ENCODE data around the gene RPTOR. TPM values are rescaled to one million over a fixed set of nuclear protein-coding genes. Genes with fewer than 3 reads are reported as not detected.

The RPTOR gene
- total and polyA plus RNA-seq, 2 experiments from 2014 or later: 6.6 to 16.1 TPM

GRCh38 chr17:80655608-80656007 is 111.0 kb downstream of the RPTOR start:
- Histone ChIP-seq H3K9me3 (ENCODE audit: low read depth) (no peaks in the 10 kb centered on the region), H3K36me3 (ENCODE audit: low read depth) (no peaks in the 10 kb centered on the region), H4K20me1 (ENCODE audit: insufficient read depth) (peaks cover 10% of the 10 kb centered on the region), H3K4me2 (ENCODE audit: unreplicated experiment) (no peak overlapping the region), H2AFZ (no peak overlapping the region), H3K27me3 (replicated peaks; ENCODE audit: insufficient read depth) (no peaks in the 10 kb centered on the region), H3K4me1 (ENCODE audit: insufficient read depth) (peaks cover 4% of the 10 kb centered on the region), H3F3A (ENCODE audit: insufficient read depth) (no peaks in the 10 kb centered on the region), H3K9me2 (ENCODE audit: insufficient read depth) (no peaks in the 10 kb centered on the region), H3K79me2 (ENCODE audit: insufficient read depth) (peaks cover 92% of the 10 kb centered on the region), H3K27ac (no peak overlapping the region), H3K4me3 (no peak overlapping the region), H3K9ac (no peak overlapping the region)
- 94 to 99% methylated on average over 7 of the region's 7 CpGs for WGBS, 2 experiments (ENCODE audit: low coverage in 1 of 2, low lambda C conversion rate in 2 of 2, missing lambda C conversion rate in 2 of 2)
- in situ Hi-C loops (cut with MboI): no loop called here
- TF ChIP-seq EZH2 (IDR thresholded peaks at IDR 0.05; ENCODE audit: insufficient read depth, poor library complexity, severe bottlenecking) (no peak), EZH2phosphoT487 (IDR thresholded peaks at IDR 0.05; ENCODE audit: insufficient read depth, low read depth) (no peak)
- DNase-seq: no peak

GRCh38 chr17:80656590-80656989 is 112.0 kb downstream of the RPTOR start:
- Histone ChIP-seq H3K9me3 (ENCODE audit: low read depth) (no peaks in the 10 kb centered on the region), H3K27me3 (replicated peaks; ENCODE audit: insufficient read depth) (no peaks in the 10 kb centered on the region), H3K27ac (no peak overlapping the region), H3K4me1 (ENCODE audit: insufficient read depth) (no peaks in the 10 kb centered on the region), H2AFZ (no peak overlapping the region), H3F3A (ENCODE audit: insufficient read depth) (no peaks in the 10 kb centered on the region), H3K9ac (no peak overlapping the region), H4K20me1 (ENCODE audit: insufficient read depth) (peaks cover 10% of the 10 kb centered on the region), H3K9me2 (ENCODE audit: insufficient read depth) (no peaks in the 10 kb centered on the region), H3K79me2 (ENCODE audit: insufficient read depth) (peaks cover 91% of the 10 kb centered on the region), H3K36me3 (ENCODE audit: low read depth) (no peaks in the 10 kb centered on the region), H3K4me2 (ENCODE audit: unreplicated experiment) (no peak overlapping the region), H3K4me3 (no peak overlapping the region)
- 84 to 85% methylated on average over 8 of the region's 8 CpGs for WGBS, 2 experiments (ENCODE audit: low coverage in 1 of 2, low lambda C conversion rate in 2 of 2, missing lambda C conversion rate in 2 of 2)
- TF ChIP-seq EZH2phosphoT487 (IDR thresholded peaks at IDR 0.05; ENCODE audit: insufficient read depth, low read depth) (no peak), EZH2 (IDR thresholded peaks at IDR 0.05; ENCODE audit: insufficient read depth, poor library complexity, severe bottlenecking) (no peak)
- in situ Hi-C loops (cut with MboI): no loop called here
- DNase-seq: no peak

GRCh38 chr17:80657561-80657960 is 112.9 kb downstream of the RPTOR start:
- Histone ChIP-seq H3K9me3 (ENCODE audit: low read depth) (no peaks in the 10 kb centered on the region), H3K79me2 (ENCODE audit: insufficient read depth) (peaks cover 94% of the 10 kb centered on the region), H3K9ac (no peak overlapping the region), H3K4me1 (ENCODE audit: insufficient read depth) (no peaks in the 10 kb centered on the region), H3K4me3 (no peak overlapping the region), H3K27me3 (replicated peaks; ENCODE audit: insufficient read depth) (no peaks in the 10 kb centered on the region), H3K4me2 (ENCODE audit: unreplicated experiment) (no peak overlapping the region), H3K36me3 (ENCODE audit: low read depth) (no peaks in the 10 kb centered on the region), H3K27ac (no peak overlapping the region), H2AFZ (no peak overlapping the region), H3F3A (ENCODE audit: insufficient read depth) (no peaks in the 10 kb centered on the region), H3K9me2 (ENCODE audit: insufficient read depth) (no peaks in the 10 kb centered on the region), H4K20me1 (ENCODE audit: insufficient read depth) (peaks cover 10% of the 10 kb centered on the region)
- TF ChIP-seq EZH2phosphoT487 (IDR thresholded peaks at IDR 0.05; ENCODE audit: insufficient read depth, low read depth) (no peak), EZH2 (IDR thresholded peaks at IDR 0.05; ENCODE audit: insufficient read depth, poor library complexity, severe bottlenecking) (no peak)
- DNase-seq: no peak
- in situ Hi-C loops (cut with MboI): no loop called here
- WGBS, 2 experiments (ENCODE audit: low coverage in 1 of 2, low lambda C conversion rate in 2 of 2, missing lambda C conversion rate in 2 of 2): 96 to 100% methylated on average over 1 of the region's 1 CpG

GRCh38 chr17:80658821-80659220 is 114.2 kb downstream of the RPTOR start:
- H3K36me3 ChIP-seq (ENCODE audit: low read depth): no peaks in the 10 kb centered on the region
- DNase-seq: no peak
- peaks cover 92% of the 10 kb centered on the region for H3K79me2 ChIP-seq (ENCODE audit: insufficient read depth)
- H3K9me3 ChIP-seq (ENCODE audit: low read depth): no peaks in the 10 kb centered on the region
- peaks cover 10% of the 10 kb centered on the region for H4K20me1 ChIP-seq (ENCODE audit: insufficient read depth)
- H3K4me1 ChIP-seq (ENCODE audit: insufficient read depth): 0 out of 2 replicates have a peak, but pooled peaks cover 3% of the 10 kb centered on the region
- in situ Hi-C loops (cut with MboI): no loop called here
- no peaks in the 10 kb centered on the region for H3K27me3 ChIP-seq (replicated peaks; ENCODE audit: insufficient read depth)
- H3F3A ChIP-seq (ENCODE audit: insufficient read depth): 0 out of 2 replicates have a peak, but pooled peaks cover 3% of the 10 kb centered on the region
- H3K9ac ChIP-seq: no peak overlapping the region
- H2AFZ ChIP-seq: no peak overlapping the region
- no peak overlapping the region for H3K4me2 ChIP-seq (ENCODE audit: unreplicated experiment)
- no peaks in the 10 kb centered on the region for H3K9me2 ChIP-seq (ENCODE audit: insufficient read depth)
- no peak for TF ChIP-seq EZH2phosphoT487 (IDR thresholded peaks at IDR 0.05; ENCODE audit: insufficient read depth, low read depth)
- TF ChIP-seq EZH2 (IDR thresholded peaks at IDR 0.05; ENCODE audit: insufficient read depth, poor library complexity, severe bottlenecking): no peak
- WGBS, 2 experiments (ENCODE audit: low coverage in 1 of 2, low lambda C conversion rate in 2 of 2, missing lambda C conversion rate in 2 of 2): 93 to 95% methylated on average over 8 of the region's 8 CpGs
- H3K4me3 ChIP-seq: no peak overlapping the region
- H3K27ac ChIP-seq: no peak overlapping the region

GRCh38 chr17:80659651-80660050 is 115.0 kb downstream of the RPTOR start:
- H4K20me1 ChIP-seq (ENCODE audit: insufficient read depth): peaks cover 10% of the 10 kb centered on the region
- in situ Hi-C loops (cut with MboI): no loop called here
- 96 to 98% methylated on average over 12 of the region's 12 CpGs for WGBS, 2 experiments (ENCODE audit: low coverage in 1 of 2, low lambda C conversion rate in 2 of 2, missing lambda C conversion rate in 2 of 2)
- no peak overlapping the region for H3K4me3 ChIP-seq
- no peak for TF ChIP-seq EZH2 (IDR thresholded peaks at IDR 0.05; ENCODE audit: insufficient read depth, poor library complexity, severe bottlenecking)
- no peak for TF ChIP-seq EZH2phosphoT487 (IDR thresholded peaks at IDR 0.05; ENCODE audit: insufficient read depth, low read depth)
- no peaks in the 10 kb centered on the region for H3K27me3 ChIP-seq (replicated peaks; ENCODE audit: insufficient read depth)
- no peak overlapping the region for H3K9ac ChIP-seq
- no peaks in the 10 kb centered on the region for H3K9me2 ChIP-seq (ENCODE audit: insufficient read depth)
- no peak overlapping the region for H3K4me2 ChIP-seq (ENCODE audit: unreplicated experiment)
- no peaks in the 10 kb centered on the region for H3K36me3 ChIP-seq (ENCODE audit: low read depth)
- peaks cover 92% of the 10 kb centered on the region for H3K79me2 ChIP-seq (ENCODE audit: insufficient read depth)
- H3F3A ChIP-seq (ENCODE audit: insufficient read depth): 0 out of 2 replicates have a peak, but pooled peaks cover 3% of the 10 kb centered on the region
- no peaks in the 10 kb centered on the region for H3K9me3 ChIP-seq (ENCODE audit: low read depth)
- H3K27ac ChIP-seq: no peak overlapping the region
- peaks cover 10% of the 10 kb centered on the region for H3K4me1 ChIP-seq (ENCODE audit: insufficient read depth)
- DNase-seq: no peak
- H2AFZ ChIP-seq: no peak overlapping the region
